GM12891 (cell line): Measurements from ENCODE around the gene ZFYVE19.

Experiments
- POLR2A ChIP-seq: IDR thresholded peaks from 2 replicates; pipeline ENCODE4 v1.6.1; 2011; ENCODE audit warnings: low read depth, low read length, control low read depth
- POLR2AphosphoS5 ChIP-seq: IDR thresholded peaks from 2 replicates; pipeline ENCODE4 v1.6.1; 2011; ENCODE audit warnings: low read depth, low read length, control low read depth
- SPI1 ChIP-seq: IDR thresholded peaks from 2 replicates; pipeline ENCODE4 v1.6.1; 2011; ENCODE audit warnings: low read depth, low read length, control low read depth
- TAF1 ChIP-seq: IDR thresholded peaks from 2 replicates; pipeline ENCODE4 v1.6.1; 2011; ENCODE audit warnings: low read depth, low read length, control low read depth

GRCh38 chr15:40808861-40809450 is 2.1 kb downstream of the ZFYVE19 start:
- TF ChIP-seq TAF1: no peak
- no peak for TF ChIP-seq POLR2AphosphoS5
- no peak for TF ChIP-seq POLR2A
- TF ChIP-seq SPI1: no peak
